CD8-positive, alpha-beta memory T cell (primary cell): ENCODE measurements around the gene AADAT. TPM values are rescaled to one million over a fixed set of nuclear protein-coding genes. Genes with fewer than 3 reads are reported as not detected.
A peak's percentile ranks its signal among the peaks of the same experiment; 100 is the strongest.
"Not testable (repeated sequence)": the region's sequence is repeated elsewhere in the genome, so short reads cannot be mapped to it uniquely, and the experiment has no call there.

Source experiments
- CTCF ChIA-PET: fragments of 350-600 bp; sonication (Branson Sonifier 250); formaldehyde crosslinking; loops from one replicate; lab custom pipeline; 2021; ENCODE audit warnings: antibody characterized with exemption; lab: Charles Lee
- POLR2A ChIA-PET: fragments of 350-600 bp; sonication (Branson Sonifier 250); formaldehyde crosslinking; loops from one replicate; lab custom pipeline; 2021; ENCODE audit warnings: antibody characterized with exemption; lab: Charles Lee
- DNase-seq, 5 donors: peaks; one replicate each; pipeline versions ENCODE4 v3.0.0 to v3.0.0-alpha.2; 2020 to 2022; ENCODE audit warnings: mixed read lengths in 1 of 5
- H3K27ac ChIP-seq: one replicate; pipeline ENCODE4 v1.7.0; 2013; ENCODE audit warnings: low read depth, mild to moderate bottlenecking, low read length, moderate library complexity
- H3K27me3 ChIP-seq: 2 replicates; pipeline ENCODE4 v1.7.0; 2013; ENCODE audit warnings: low read length, mild to moderate bottlenecking; ENCODE audit not compliant: insufficient read depth, poor library complexity, severe bottlenecking
- H3K36me3 ChIP-seq: 2 replicates; pipeline ENCODE4 v1.7.0; 2013; ENCODE audit warnings: mild to moderate bottlenecking, low read length, moderate library complexity; ENCODE audit not compliant: insufficient read depth
- H3K4me1 ChIP-seq: 2 replicates; pipeline ENCODE4 v1.7.0; 2013; ENCODE audit warnings: mild to moderate bottlenecking, low read length, moderate library complexity; ENCODE audit not compliant: insufficient read depth
- H3K4me3 ChIP-seq: 2 replicates; pipeline ENCODE4 v1.7.0; 2013; ENCODE audit warnings: mild to moderate bottlenecking, low read length
- H3K9me3 ChIP-seq: 2 replicates; pipeline ENCODE4 v1.7.0; 2013; ENCODE audit warnings: mild to moderate bottlenecking, low read length
- H3K27ac Mint-ChIP-seq, 8 donors: one replicate each; pipeline ENCODE4 v1.8.0; 2020 to 2021; ENCODE audit warnings: mixed read lengths in 8 of 8, mild to moderate bottlenecking in 6 of 8, inconsistent platforms in 3 of 8, moderate library complexity in 3 of 8
- H3K27me3 Mint-ChIP-seq, 2 donors: one replicate each; pipeline ENCODE4 v1.8.0; 2020 to 2021; ENCODE audit warnings: mixed read lengths in 2 of 2, mild to moderate bottlenecking in 1 of 2, moderate library complexity in 1 of 2
- H3K36me3 Mint-ChIP-seq, 3 donors: one replicate each; pipeline ENCODE4 v1.8.0; 2020 to 2021; ENCODE audit warnings: mixed read lengths in 3 of 3, inconsistent platforms in 1 of 3, mild to moderate bottlenecking in 1 of 3
- H3K4me1 Mint-ChIP-seq, 3 donors: one replicate each; pipeline ENCODE4 v1.8.0; 2020 to 2021; ENCODE audit warnings: mixed read lengths in 3 of 3, inconsistent platforms in 1 of 3, mild to moderate bottlenecking in 1 of 3
- H3K4me3 Mint-ChIP-seq, 7 donors: one replicate each; pipeline ENCODE4 v1.8.0; 2020 to 2021; ENCODE audit warnings: mixed read lengths in 7 of 7, mild to moderate bottlenecking in 6 of 7, moderate library complexity in 4 of 7, inconsistent platforms in 2 of 7
- H3K9me3 Mint-ChIP-seq, 5 donors: one replicate each; pipeline ENCODE4 v1.8.0; 2020 to 2022; ENCODE audit warnings: mixed read lengths in 5 of 5, mild to moderate bottlenecking in 3 of 5, moderate library complexity in 2 of 5, inconsistent platforms in 1 of 5
- polyA plus RNA-seq: library from polyadenylated mRNA; unstranded; fragments of 300-500 nt; fragmentation: Illumina TruSeq; gene quantifications from one replicate; pipeline ENCODE4 v1.2.3, GENCODE V29; 2021
- total RNA-seq, 2 experiments: library from RNA; stranded (reverse); gene quantifications; one replicate each; pipeline ENCODE4 v1.2.3, GENCODE V29; 2021

Gene AADAT
- total and polyA plus RNA-seq, 3 experiments from 2014 or later: not detected

- H3K4me1 ChIP-seq: no peaks in the 10 kb centered on the region
- H3K27me3 ChIP-seq: no peaks in the 10 kb centered on the region
- CTCF ChIA-PET: no interaction called here
- no peaks in the 10 kb centered on the region for H3K36me3 ChIP-seq
- H3K36me3 Mint-ChIP-seq: no peaks in the 10 kb centered on the region
- no peaks in the 10 kb centered on the region for H3K9me3 ChIP-seq
- H3K27ac Mint-ChIP-seq: no peak overlapping the region
- H3K9me3 Mint-ChIP-seq: no peaks in the 10 kb centered on the region
- H3K4me1 Mint-ChIP-seq: no peaks in the 10 kb centered on the region
- H3K27ac ChIP-seq: no peak overlapping the region
- no peak for DNase-seq
- peaks cover 5 to 26% of the 10 kb centered on the region in 2 donors for H3K27me3 Mint-ChIP-seq
- POLR2A ChIA-PET: no interaction called here
- no peak overlapping the region for H3K4me3 Mint-ChIP-seq
- no peak overlapping the region for H3K4me3 ChIP-seq
These were observed 31.9 kb downstream of the AADAT start for GRCh38 chr4:170057866-170058265.

GRCh38 chr4:170052919-170053318, 36.8 kb downstream of the AADAT start:
- Mint-ChIP-seq H3K36me3 (no peaks in the 10 kb centered on the region), H3K27me3 (peaks cover 5 to 29% of the 10 kb centered on the region in 2 donors), H3K27ac (no peak overlapping the region), H3K4me3 (no peak overlapping the region), H3K4me1 (no peaks in the 10 kb centered on the region), H3K9me3 (no peaks in the 10 kb centered on the region)
- Histone ChIP-seq H3K36me3 (no peaks in the 10 kb centered on the region), H3K27me3 (no peaks in the 10 kb centered on the region), H3K4me1 (no peaks in the 10 kb centered on the region), H3K9me3 (no peaks in the 10 kb centered on the region), H3K27ac (no peak overlapping the region), H3K4me3 (no peak overlapping the region)
- ChIA-PET CTCF (no interaction called here), POLR2A (interaction anchor here (0.7 kb wide), 1 partner anchor 130 kb away, joined by 3 read pairs; no protein-coding TSS in a partner anchor)
- no peak for DNase-seq

GRCh38 chr4:170051402-170051801, 38.4 kb downstream of the AADAT start:
- POLR2A ChIA-PET: no interaction called here
- Mint-ChIP-seq H3K27ac (no peak overlapping the region), H3K4me1 (no peaks in the 10 kb centered on the region), H3K27me3 (peaks cover 5 to 20% of the 10 kb centered on the region in 2 donors), H3K9me3 (no peaks in the 10 kb centered on the region), H3K4me3 (no peak overlapping the region), H3K36me3 (no peaks in the 10 kb centered on the region)
- Histone ChIP-seq H3K4me1 (no peaks in the 10 kb centered on the region), H3K27ac (no peak overlapping the region), H3K36me3 (no peaks in the 10 kb centered on the region), H3K27me3 (no peaks in the 10 kb centered on the region), H3K9me3 (no peaks in the 10 kb centered on the region), H3K4me3 (no peak overlapping the region)
- CTCF ChIA-PET: interaction anchor here (0.9 to 1.0 kb wide), 2 partner anchors 241 to 439 kb away, joined by 3 read pairs; partner anchors contain the start of gene NEK1
- no peak for DNase-seq

- Mint-ChIP-seq H3K36me3 (no peaks in the 10 kb centered on the region), H3K9me3 (no peaks in the 10 kb centered on the region), H3K27me3 (peaks cover 2 to 10% of the 10 kb centered on the region in 2 donors), H3K27ac (no peak overlapping the region), H3K4me1 (no peaks in the 10 kb centered on the region), H3K4me3 (no peak overlapping the region)
- Histone ChIP-seq H3K27ac (no peak overlapping the region), H3K36me3 (no peaks in the 10 kb centered on the region), H3K4me3 (no peak overlapping the region), H3K9me3 (no peaks in the 10 kb centered on the region), H3K27me3 (no peaks in the 10 kb centered on the region), H3K4me1 (no peaks in the 10 kb centered on the region)
- ChIA-PET POLR2A (no interaction called here), CTCF (interaction anchor here (1.5 to 1.7 kb wide), 2 partner anchors 12 to 239 kb away, joined by 4 to 5 read pairs; no protein-coding TSS in a partner anchor)
- DNase-seq: no peak
These were observed 40.0 kb downstream of the AADAT start for GRCh38 chr4:170049766-170050165.

- DNase-seq: peak; percentile 30 to 56 (median 35)
- Mint-ChIP-seq H3K9me3 (no peaks in the 10 kb centered on the region), H3K27me3 (peaks cover 0 to 10% of the 10 kb centered on the region in 2 donors), H3K36me3 (no peaks in the 10 kb centered on the region), H3K4me1 (no peaks in the 10 kb centered on the region), H3K4me3 (no peak overlapping the region), H3K27ac (no peak overlapping the region)
- ChIA-PET POLR2A (no interaction called here), CTCF (interaction anchor here (1.3 to 2.0 kb wide), 5 partner anchors 16 to 481 kb away, joined by 3 to 30 read pairs (median 4); partner anchors contain the start of gene NEK1)
- Histone ChIP-seq H3K4me3 (no peak overlapping the region), H3K9me3 (no peaks in the 10 kb centered on the region), H3K27me3 (no peaks in the 10 kb centered on the region), H3K36me3 (no peaks in the 10 kb centered on the region), H3K4me1 (no peaks in the 10 kb centered on the region), H3K27ac (no peak overlapping the region)
These were observed 41.9 kb downstream of the AADAT start for GRCh38 chr4:170047771-170048354.

GRCh38 chr4:170046156-170046555, 43.6 kb downstream of the AADAT start:
- H3K4me1 Mint-ChIP-seq, H3K27me3 ChIP-seq, H3K27me3 Mint-ChIP-seq, H3K4me1 ChIP-seq, H3K4me3 ChIP-seq, DNase-seq, H3K36me3 Mint-ChIP-seq, H3K27ac ChIP-seq, H3K9me3 Mint-ChIP-seq, POLR2A ChIA-PET, H3K36me3 ChIP-seq, H3K9me3 ChIP-seq, H3K27ac Mint-ChIP-seq, H3K4me3 Mint-ChIP-seq: not testable (repeated sequence)
- CTCF ChIA-PET: interaction anchor here (1.2 kb wide), 1 partner anchor 236 kb away, joined by 4 read pairs; no protein-coding TSS in a partner anchor

GRCh38 chr4:170040031-170040680, 49.6 kb downstream of the AADAT start:
- no peak overlapping the region for H3K4me3 Mint-ChIP-seq
- CTCF ChIA-PET: interaction anchor here (0.9 to 1.5 kb wide), 2 partner anchors 14 to 230 kb away, joined by 3 to 4 read pairs; partner anchors contain the start of gene MFAP3L

GRCh38 chr4:170038769-170039168, 51.0 kb downstream of the AADAT start:
- POLR2A ChIA-PET: no interaction called here
- no peak for DNase-seq

More at GRCh38 chr4:170040031-170040680, 49.6 kb downstream of the AADAT start:
- Histone ChIP-seq H3K27ac (no peak overlapping the region), H3K9me3 (no peaks in the 10 kb centered on the region), H3K27me3 (no peaks in the 10 kb centered on the region), H3K4me1 (no peaks in the 10 kb centered on the region), H3K36me3 (no peaks in the 10 kb centered on the region), H3K4me3 (no peak overlapping the region)
- no peak for DNase-seq
- Mint-ChIP-seq H3K9me3 (no peaks in the 10 kb centered on the region), H3K27me3 (no peaks in the 10 kb centered on the region), H3K27ac (no peak overlapping the region), H3K36me3 (no peaks in the 10 kb centered on the region), H3K4me1 (no peaks in the 10 kb centered on the region)
- POLR2A ChIA-PET: no interaction called here

More at GRCh38 chr4:170038769-170039168, 51.0 kb downstream of the AADAT start:
- Mint-ChIP-seq H3K27ac (no peak overlapping the region), H3K27me3 (peaks cover 0 to 5% of the 10 kb centered on the region in 2 donors), H3K36me3 (no peaks in the 10 kb centered on the region), H3K4me3 (no peak overlapping the region), H3K4me1 (no peaks in the 10 kb centered on the region), H3K9me3 (no peaks in the 10 kb centered on the region)
- Histone ChIP-seq H3K4me3 (no peak overlapping the region), H3K4me1 (no peaks in the 10 kb centered on the region), H3K9me3 (no peaks in the 10 kb centered on the region), H3K36me3 (no peaks in the 10 kb centered on the region), H3K27ac (no peak overlapping the region), H3K27me3 (no peaks in the 10 kb centered on the region)
- CTCF ChIA-PET: no interaction called here
